HCT116 (cell line): Measurements from ENCODE around the gene TP63. TPM values are rescaled to one million over a fixed set of nuclear protein-coding genes. Genes with fewer than 3 reads are reported as not detected.

Experiments used
- ATAC-seq: fragments of 200-7000 bp; cut with Tn5 transposase; 2 replicates; pipeline ENCODE4 v1.9.1; 2020; ENCODE audit warnings: mild to moderate bottlenecking, moderate library complexity
- BruUV-seq: library from RNA; stranded (reverse); fragments of 400-500 nt; replicated peaks from 2 replicates; lab custom pipeline; 2021; lab: Mats Ljungman, UMichigan
- CTCF ChIA-PET: fragments of 300-600 bp; sonication (Branson Sonifier 250); formaldehyde crosslinking; loops from one replicate; lab custom pipeline; 2021; ENCODE audit warnings: antibody characterized with exemption; lab: Charles Lee
- POLR2A ChIA-PET: fragments of 300-600, 350-600 bp; sonication (Branson Sonifier 250); formaldehyde crosslinking; loops from one replicate; lab custom pipeline; 2021; ENCODE audit warnings: antibody characterized with exemption; lab: Charles Lee
- RAD21 ChIA-PET, 2 experiments: fragments of 300-600 bp; sonication (Branson Sonifier 250); formaldehyde crosslinking; loops; one replicate each; lab custom pipeline; 2023; ENCODE audit warnings: low total read pairs in 2 of 2; ENCODE audit not compliant: uncharacterized antibody in 2 of 2, unreplicated experiment in 2 of 2, low non-redundant PET in 1 of 2; lab: Charles Lee
- DNase-seq: peaks from one replicate; pipeline ENCODE4 v3.0.0-alpha.2; 2010; ENCODE audit warnings: low read depth, low spot score
- H2AFZ ChIP-seq: fragments of 200-600 bp; shearing (Covaris generic), sonication (generic); 2 replicates; pipeline ENCODE4 v1.6.1; 2017; ENCODE audit warnings: low read depth, mixed run types, mixed read lengths, antibody characterized with exemption, low read length; ENCODE audit not compliant: poor library complexity, severe bottlenecking
- H3K27ac ChIP-seq: 2 replicates; pipeline ENCODE4 v1.5.1; 2012; ENCODE audit warnings: low read depth, low read length
- H3K27me3 ChIP-seq: fragments of 200-600 bp; sonication (generic); 2 replicates; pipeline ENCODE4 v1.6.1; 2016; ENCODE audit warnings: mixed run types, low read length, mixed read lengths; ENCODE audit not compliant: insufficient read depth
- H3K36me3 ChIP-seq, 2 experiments: fragments of 200-500 bp in 1 of 2; fragments of 200-600 bp in 1 of 2; sonication (Bioruptor generic) in 1 of 2; sonication (generic) in 1 of 2; 2 replicates each; pipeline versions ENCODE4 v1.5.1 to v1.6.1; 2014 to 2016; ENCODE audit warnings: low read length in 2 of 2, inconsistent platforms in 1 of 2, mixed read lengths in 1 of 2, mixed run types in 1 of 2; ENCODE audit not compliant: insufficient read depth in 2 of 2, control insufficient read depth in 1 of 2
- H3K4me1 ChIP-seq, 2 experiments: fragments of 200-600 bp in 1 of 2; sonication (generic) in 1 of 2; 2 replicates each; pipeline versions ENCODE4 v1.5.1 to v1.6.1; 2012 to 2017; ENCODE audit warnings: low read length in 2 of 2, inconsistent platforms in 1 of 2, mild to moderate bottlenecking in 1 of 2, mixed read lengths in 1 of 2, mixed run types in 1 of 2, moderate library complexity in 1 of 2; ENCODE audit not compliant: insufficient read depth in 2 of 2, control insufficient read depth in 1 of 2
- H3K4me2 ChIP-seq: fragments of 200-600 bp; sonication (generic); 2 replicates; pipeline ENCODE4 v1.6.1; 2017; ENCODE audit warnings: mixed run types, low read length, mixed read lengths
- H3K4me3 ChIP-seq, 2 experiments: fragments of 200-600 bp in 1 of 2; sonication (generic) in 1 of 2; replicated peaks in 1 of 2; 2 replicates each; pipeline ENCODE4 v1.5.1; 2011 to 2016; ENCODE audit warnings: low read length in 2 of 2, control low read depth in 1 of 2, low read depth in 1 of 2, mild to moderate bottlenecking in 1 of 2, mixed read lengths in 1 of 2, mixed run types in 1 of 2
- H3K79me2 ChIP-seq: fragments of 200-600 bp; sonication (generic); 2 replicates; pipeline ENCODE4 v1.6.1; 2017; ENCODE audit warnings: mild to moderate bottlenecking, mixed run types, low read length, moderate library complexity, mixed read lengths; ENCODE audit not compliant: insufficient read depth
- H3K9ac ChIP-seq: fragments of 200-600 bp; sonication (generic); 2 replicates; pipeline ENCODE4 v1.6.1; 2016; ENCODE audit warnings: low read length, mixed read lengths
- H3K9me2 ChIP-seq: fragments of 200-600 bp; sonication (generic), shearing (Covaris generic); 2 replicates; pipeline ENCODE4 v1.6.1; 2017; ENCODE audit warnings: mixed run types, mild to moderate bottlenecking, moderate library complexity; ENCODE audit not compliant: insufficient read depth
- H3K9me3 ChIP-seq, 2 experiments: fragments of 200-500 bp in 1 of 2; fragments of 200-600 bp in 1 of 2; sonication (Bioruptor generic) in 1 of 2; sonication (generic) in 1 of 2; 2 replicates each; pipeline ENCODE4 v1.6.1; 2014 to 2017; ENCODE audit warnings: low read length in 2 of 2, mixed read lengths in 2 of 2, inconsistent platforms in 1 of 2, low read depth in 1 of 2, mild to moderate bottlenecking in 1 of 2, mixed run types in 1 of 2, moderate library complexity in 1 of 2; ENCODE audit not compliant: control insufficient read depth in 1 of 2, insufficient read depth in 1 of 2
- H4K20me1 ChIP-seq: fragments of 200-600 bp; sonication (generic), shearing (Covaris generic); 2 replicates; pipeline ENCODE4 v1.6.1; 2017; ENCODE audit warnings: mixed run types, mild to moderate bottlenecking, moderate library complexity; ENCODE audit not compliant: insufficient read depth
- ATF3 ChIP-seq: IDR thresholded peaks from 2 replicates; pipeline ENCODE4 v1.6.1; 2012
- CBX3 ChIP-seq: IDR thresholded peaks from 2 replicates; pipeline ENCODE4 v1.6.1; 2012; ENCODE audit warnings: low read depth
- EGR1 ChIP-seq: IDR thresholded peaks from 2 replicates; pipeline ENCODE4 v1.6.1; 2012; ENCODE audit warnings: low read depth
- ELF1 ChIP-seq: IDR thresholded peaks from 2 replicates; pipeline ENCODE4 v1.6.1; 2012; ENCODE audit warnings: low read depth, borderline replicate concordance
- EZH2phosphoT487 ChIP-seq: fragments of 200-600 bp; IDR thresholded peaks from 2 replicates; pipeline ENCODE4 v1.6.1; 2018; ENCODE audit warnings: antibody characterized with exemption, borderline replicate concordance
- FOSL1 ChIP-seq: IDR thresholded peaks from 2 replicates; pipeline ENCODE4 v1.6.1; 2012; ENCODE audit warnings: low read depth
- JUND ChIP-seq: IDR thresholded peaks from 2 replicates; pipeline ENCODE4 v1.6.1; 2012
- MAX ChIP-seq: IDR thresholded peaks from 2 replicates; pipeline ENCODE4 v1.6.1; 2012
- POLR2AphosphoS5 ChIP-seq: IDR thresholded peaks from 2 replicates; pipeline ENCODE4 v1.6.1; 2011; ENCODE audit warnings: mild to moderate bottlenecking, low read depth, low read length, moderate library complexity
- RAD21 ChIP-seq: IDR thresholded peaks from 2 replicates; pipeline ENCODE4 v1.6.1; 2012; ENCODE audit warnings: low read depth, mild to moderate bottlenecking
- SP1 ChIP-seq: IDR thresholded peaks from 2 replicates; pipeline ENCODE4 v1.6.1; 2012; ENCODE audit warnings: low read depth
- SRF ChIP-seq: IDR thresholded peaks from 2 replicates; pipeline ENCODE4 v1.6.1; 2012; ENCODE audit warnings: low read depth
- TCF7L2 ChIP-seq: IDR thresholded peaks from 2 replicates; pipeline ENCODE4 v1.7.0; 2011; ENCODE audit warnings: borderline replicate concordance, inconsistent platforms; ENCODE audit not compliant: insufficient read depth, insufficient read length; ENCODE audit errors: extremely low read depth
- YY1 ChIP-seq: IDR thresholded peaks from 2 replicates; pipeline ENCODE4 v1.6.1; 2011; ENCODE audit warnings: low read length, low read depth, moderate library complexity, mild to moderate bottlenecking; ENCODE audit not compliant: insufficient replicate concordance; ENCODE audit errors: extremely low read depth
- ZBTB33 ChIP-seq: IDR thresholded peaks from 2 replicates; pipeline ENCODE4 v1.6.1; 2011; ENCODE audit warnings: mild to moderate bottlenecking, low read length, moderate library complexity; ENCODE audit not compliant: insufficient replicate concordance; ENCODE audit errors: extremely low read depth
- ZFX ChIP-seq: fragments of 450-650 bp; IDR thresholded peaks from 2 replicates; pipeline ENCODE4 v1.6.1; 2017
- ZNF274 ChIP-seq: fragments of 200-500 bp; sonication (Bioruptor generic); IDR thresholded peaks from 2 replicates; pipeline ENCODE4 v1.6.1; 2014; ENCODE audit warnings: mild to moderate bottlenecking, low read depth, low read length, inconsistent platforms
- intact Hi-C: fragments of 100-400 bp; cut with micrococcal nuclease; formaldehyde crosslinking; loops from 2 replicates; pipeline ENCODE4 v1.10.0; 2022
- total RNA-seq: library from RNA; stranded (reverse); gene quantifications from one replicate; pipeline ENCODE4 v1.2.1, GENCODE V29; 2021; ENCODE audit not compliant: unreplicated experiment

Gene TP63
- total RNA-seq, 1 experiment from 2014 or later, result not detected

DNA sequence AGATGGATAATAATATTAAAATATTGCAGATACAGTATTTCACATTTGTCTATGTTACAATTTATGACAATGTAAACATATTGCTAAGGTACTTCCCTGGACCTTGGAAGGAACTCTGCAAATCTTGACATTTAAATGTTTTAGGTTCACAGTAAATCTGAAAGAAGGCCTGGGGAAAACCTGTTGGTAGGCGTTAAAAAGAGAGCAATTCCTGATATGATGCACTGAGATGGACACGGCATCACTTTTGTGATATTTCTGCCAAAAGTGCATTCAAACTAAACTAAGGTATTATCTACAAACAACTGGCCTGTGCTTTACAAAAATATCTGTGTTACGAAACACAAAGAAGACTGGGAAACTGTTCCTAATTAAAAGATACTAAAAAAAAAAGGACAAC, 6.1 kb upstream of the TP63 start:
- H3K79me2 ChIP-seq, result no peaks in the 10 kb centered on the region
- H3K4me1 ChIP-seq, result no peaks in the 10 kb centered on the region
- H3K4me2 ChIP-seq, result no peak overlapping the region
- no peak overlapping the region for H2AFZ ChIP-seq
- no peaks in the 10 kb centered on the region for H3K36me3 ChIP-seq
- no TSS peak for BruUV-seq
- ChIA-PET CTCF (no interaction called here), RAD21 (no interaction called here), POLR2A (no interaction called here)
- TF ChIP-seq RAD21 (no peak), FOSL1 (no peak), POLR2AphosphoS5 (no peak), CBX3 (no peak), TCF7L2 (no peak), ATF3 (no peak), YY1 (no peak), JUND (no peak), MAX (no peak), SRF (no peak), EGR1 (no peak), ZNF274 (no peak), ZFX (no peak), ELF1 (no peak), ZBTB33 (no peak), SP1 (no peak), EZH2phosphoT487 (no peak)
- H3K27ac ChIP-seq, result no peak overlapping the region
- DNase-seq (no peak), ATAC-seq (no peak)
- H4K20me1 ChIP-seq, result no peaks in the 10 kb centered on the region
- no peaks in the 10 kb centered on the region for H3K9me2 ChIP-seq
- H3K9me3 ChIP-seq, result no peaks in the 10 kb centered on the region
- H3K9ac ChIP-seq, result no peak overlapping the region
- H3K27me3 ChIP-seq, result no peaks in the 10 kb centered on the region
- intact Hi-C loops, result no loop called here
- H3K4me3 ChIP-seq, result no peak overlapping the region
